Suppressor macrophage treated with lipopolysaccharide for 4 hours (primary cell): ENCODE measurements around the gene SMIM10L1.
A peak's percentile ranks its signal among the peaks of the same experiment; 100 is the strongest.

Experiments used
- DNase-seq: peaks from one replicate; pipeline ENCODE4 v3.0.0-alpha.2; 2020

Gene SMIM10L1

GRCh38 chr12:11171145-11171968, at the start of gene SMIM10L1:
Gene SMIM10L1 (plus strand): TSS chr12:11171194. CDS start chr12:11171357, 163 bp downstream.
- peak; percentile 96 for DNase-seq

- DNase-seq, result no peak
Observed at GRCh38 chr12:11130382-11130781, 40.6 kb upstream of the SMIM10L1 start.

- DNase-seq, result no peak
Observed at GRCh38 chr12:11130999-11131398, 40.0 kb upstream of the SMIM10L1 start.

- no peak for DNase-seq
Observed at GRCh38 chr12:11133162-11133561, 37.8 kb upstream of the SMIM10L1 start.

GRCh38 chr12:11133816-11134215, 37.2 kb upstream of the SMIM10L1 start:
- DNase-seq, result no peak

GRCh38 chr12:11134305-11134704, 36.7 kb upstream of the SMIM10L1 start, which contains the start of gene TAS2R30:
Gene TAS2R30 (minus strand): TSS chr12:11134644. CDS start chr12:11134244, 400 bp downstream.
- DNase-seq, result no peak

GRCh38 chr12:11136075-11136474, 34.9 kb upstream of the SMIM10L1 start:
- peak; percentile 15 for DNase-seq

GRCh38 chr12:11143352-11143751, 27.6 kb upstream of the SMIM10L1 start:
- no peak for DNase-seq

GRCh38 chr12:11144297-11144696, 26.7 kb upstream of the SMIM10L1 start:
- DNase-seq, result no peak

- DNase-seq, result no peak
Observed at GRCh38 chr12:11147420-11147819, 23.6 kb upstream of the SMIM10L1 start.

GRCh38 chr12:11150832-11151231, 20.2 kb upstream of the SMIM10L1 start:
- DNase-seq, result no peak

- DNase-seq, result no peak
Observed at GRCh38 chr12:11152725-11153124, 18.3 kb upstream of the SMIM10L1 start.

GRCh38 chr12:11154400-11154925, 16.5 kb upstream of the SMIM10L1 start:
- DNase-seq, result no peak

GRCh38 chr12:11158885-11159444, 12.0 kb upstream of the SMIM10L1 start:
- DNase-seq, result no peak

GRCh38 chr12:11162502-11162901, 8.5 kb upstream of the SMIM10L1 start:
- DNase-seq, result no peak

- DNase-seq, result no peak
Observed at GRCh38 chr12:11164384-11164783, 6.6 kb upstream of the SMIM10L1 start.

- no peak for DNase-seq
Observed at GRCh38 chr12:11166300-11166699, 4.7 kb upstream of the SMIM10L1 start.

GRCh38 chr12:11170810-11171144, 217 bp upstream of the SMIM10L1 start:
- DNase-seq, result no peak

- peak; percentile 9 for DNase-seq
Observed at GRCh38 chr12:11171969-11172675, 1.1 kb downstream of the SMIM10L1 start.

- DNase-seq, result no peak
Observed at GRCh38 chr12:11174022-11174421, 3.0 kb downstream of the SMIM10L1 start.

GRCh38 chr12:11178250-11178649, 7.3 kb downstream of the SMIM10L1 start:
- DNase-seq, result no peak

- no peak for DNase-seq
Observed at GRCh38 chr12:11182529-11182928, 11.5 kb downstream of the SMIM10L1 start.

GRCh38 chr12:11183011-11183410, 12.0 kb downstream of the SMIM10L1 start:
- no peak for DNase-seq

GRCh38 chr12:11186837-11187236, 15.8 kb downstream of the SMIM10L1 start, which contains the start of gene TAS2R42:
Gene TAS2R42 (minus strand): TSS chr12:11186937. CDS start chr12:11186937, 0 bp downstream.
- DNase-seq, result no peak
